Measurements from ENCODE around the gene CBR1.
A peak's percentile ranks its signal among the peaks of the same experiment; 100 is the strongest.
"Not testable (repeated sequence)": the region's sequence is repeated elsewhere in the genome, so short reads cannot be mapped to it uniquely, and the experiment has no call there.

CBR1 gene

DNA sequence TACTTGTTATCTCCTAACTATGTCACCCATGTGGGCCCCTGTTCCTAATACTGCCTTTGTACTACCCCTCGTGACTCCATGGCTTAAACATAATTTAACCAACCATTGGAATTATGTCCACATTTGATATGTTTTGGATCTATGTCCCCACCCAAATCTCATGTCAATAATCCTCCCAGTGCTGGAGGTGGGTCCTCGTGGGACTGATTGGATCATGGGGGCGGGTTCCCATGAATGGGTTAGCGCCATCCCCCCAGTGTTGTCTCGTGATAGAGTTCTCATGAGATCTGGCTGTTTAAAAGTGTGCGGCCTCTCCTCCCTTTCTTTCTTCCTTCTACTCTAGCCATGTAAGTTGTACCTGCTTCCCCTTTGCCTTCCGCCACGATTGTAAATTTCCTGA is 9.8 kb downstream of the CBR1 start:
- DNase-seq (ENCODE audit: low read depth in 3 of 3), result no peak

DNA sequence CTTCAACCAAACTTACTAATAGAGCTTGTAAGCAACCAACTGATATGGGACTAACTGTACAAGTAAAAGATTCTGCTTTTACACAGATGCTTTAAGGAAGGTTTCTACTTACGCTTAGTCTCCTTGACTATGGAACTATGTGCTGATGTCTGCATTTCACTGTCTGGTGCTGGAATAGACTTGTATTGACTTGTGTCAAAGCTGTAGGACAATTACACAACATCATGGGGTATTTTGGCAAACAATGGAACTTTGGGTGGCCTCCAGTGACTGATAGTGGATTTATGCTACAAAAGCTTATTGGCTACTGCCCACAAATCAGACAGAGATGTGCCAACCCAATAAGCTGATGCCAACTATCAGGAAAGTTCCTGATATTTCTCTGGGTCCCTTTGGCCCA is 10.6 kb downstream of the CBR1 start:
- DNase-seq (ENCODE audit: low read depth in 3 of 3), result no peak

DNA sequence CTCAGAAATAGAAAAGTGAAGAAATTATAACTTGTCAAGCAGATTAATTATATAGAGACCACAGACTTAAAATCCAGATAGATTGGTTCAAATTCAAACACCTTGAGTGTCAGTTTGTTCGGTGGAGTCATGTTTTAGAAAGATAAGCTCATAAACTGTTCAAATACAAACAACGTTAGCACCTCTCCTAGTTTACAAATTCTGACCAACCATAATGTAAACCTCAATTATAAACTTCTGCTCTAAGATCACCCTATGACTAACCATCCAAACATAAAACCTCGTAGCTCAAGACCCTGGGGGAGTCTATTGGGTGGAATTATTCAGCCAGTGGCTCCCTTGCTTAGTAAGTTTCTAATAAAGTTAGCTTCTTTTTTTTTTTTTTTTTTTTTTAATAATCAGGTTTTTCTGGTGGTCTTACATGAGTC is 12.4 kb downstream of the CBR1 start:
- no peak for DNase-seq (ENCODE audit: low read depth in 3 of 3)

DNA sequence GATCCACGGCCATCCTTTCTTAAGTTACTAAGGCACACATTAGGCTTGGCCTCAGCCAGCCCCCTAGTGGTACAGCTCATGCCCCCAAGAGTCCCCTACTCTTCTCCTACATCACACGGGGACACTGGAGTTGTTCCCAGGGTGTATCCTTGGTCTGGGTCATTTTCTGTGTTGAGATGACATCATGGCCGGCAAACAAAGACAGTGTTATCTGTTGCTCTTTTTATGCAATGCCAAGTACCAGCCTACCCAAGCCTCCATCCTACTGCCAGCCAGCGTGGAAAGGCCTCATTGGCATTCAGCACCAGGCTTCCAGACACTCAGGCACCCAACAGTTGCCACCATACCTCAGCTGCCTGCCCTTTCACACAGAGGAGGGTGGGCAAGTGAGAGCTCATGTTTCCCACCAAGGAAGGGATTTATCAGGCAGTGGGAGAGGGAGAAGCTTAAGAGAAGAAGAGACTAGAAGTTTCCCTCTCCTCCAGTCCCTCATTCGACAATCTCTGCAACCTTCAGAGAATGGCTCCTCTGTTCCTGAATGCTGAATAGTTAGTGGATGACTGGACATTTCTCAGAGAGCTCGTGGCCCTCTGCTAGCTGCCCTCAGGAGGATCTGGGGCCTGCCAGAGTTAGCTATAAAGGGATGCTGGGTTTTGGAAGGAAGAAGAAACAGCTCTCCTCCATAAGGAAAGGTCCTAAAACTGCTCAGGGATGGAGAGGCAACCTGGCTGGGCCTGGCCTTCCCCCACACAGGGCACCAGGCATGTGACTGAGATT is 17.7 kb downstream of the CBR1 start:
- DNase-seq (ENCODE audit: low read depth in 3 of 3), result no peak

DNA sequence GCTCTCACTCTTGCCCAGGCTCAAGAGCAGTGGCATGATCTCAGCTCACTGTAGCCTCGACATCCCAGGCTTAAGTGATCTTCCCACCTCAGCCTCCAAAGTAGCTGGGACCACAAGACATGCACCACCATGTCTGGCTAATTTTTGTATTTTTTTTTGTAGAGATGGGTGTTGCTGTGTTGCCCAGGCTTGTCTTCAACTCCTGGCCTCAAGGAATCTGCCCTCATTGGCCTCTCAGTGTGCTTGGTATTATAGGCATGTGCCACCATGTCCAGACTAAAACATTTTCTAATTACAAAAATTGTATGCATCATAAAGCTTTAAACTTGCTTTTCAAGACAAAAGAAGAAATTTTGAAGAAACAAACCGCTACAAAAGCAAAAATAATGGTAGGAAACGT is 20.1 kb downstream of the CBR1 start:
- no peak for DNase-seq (ENCODE audit: low read depth in 3 of 3)

DNA sequence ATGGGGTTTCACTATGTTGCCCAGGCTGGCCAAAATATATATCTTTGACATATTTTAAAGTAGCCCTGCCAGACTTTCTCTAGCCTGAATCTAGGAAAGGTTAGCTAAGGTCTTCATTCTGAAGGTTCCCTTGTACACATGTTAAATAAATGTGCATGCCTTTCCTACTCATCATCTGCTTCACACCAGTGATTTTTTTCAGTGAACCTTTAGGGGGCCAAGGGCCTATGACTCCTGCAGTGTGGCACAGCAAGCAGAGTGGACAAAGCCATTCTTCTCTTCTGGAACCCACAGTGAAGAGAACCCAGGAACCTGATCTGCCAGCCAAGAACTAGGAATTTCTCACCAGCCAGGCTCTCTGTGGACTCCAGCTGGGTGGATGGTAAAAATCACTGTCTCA is 22.9 kb downstream of the CBR1 start:
- DNase-seq (ENCODE audit: low read depth in 3 of 3), result no peak

DNA sequence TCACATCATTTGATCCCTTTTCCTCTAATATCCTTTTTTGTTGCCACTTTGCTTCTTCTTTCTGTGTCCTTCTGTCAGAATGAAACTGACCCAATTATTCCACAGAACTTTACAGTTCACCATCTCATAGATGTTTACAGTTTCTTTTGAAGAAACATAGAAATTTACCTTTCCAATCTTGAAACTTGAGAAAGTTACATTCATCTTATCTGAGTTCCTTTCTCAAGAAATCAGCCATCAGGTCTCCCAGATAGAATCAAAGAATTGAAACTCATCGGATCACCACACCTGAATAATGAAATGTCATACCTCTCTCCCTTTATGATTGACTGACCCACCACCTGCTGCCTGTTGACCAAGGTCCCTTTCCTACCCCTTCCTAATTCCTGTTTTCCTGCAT is 23.7 kb downstream of the CBR1 start:
- DNase-seq (ENCODE audit: low read depth in 3 of 3), result no peak

DNA sequence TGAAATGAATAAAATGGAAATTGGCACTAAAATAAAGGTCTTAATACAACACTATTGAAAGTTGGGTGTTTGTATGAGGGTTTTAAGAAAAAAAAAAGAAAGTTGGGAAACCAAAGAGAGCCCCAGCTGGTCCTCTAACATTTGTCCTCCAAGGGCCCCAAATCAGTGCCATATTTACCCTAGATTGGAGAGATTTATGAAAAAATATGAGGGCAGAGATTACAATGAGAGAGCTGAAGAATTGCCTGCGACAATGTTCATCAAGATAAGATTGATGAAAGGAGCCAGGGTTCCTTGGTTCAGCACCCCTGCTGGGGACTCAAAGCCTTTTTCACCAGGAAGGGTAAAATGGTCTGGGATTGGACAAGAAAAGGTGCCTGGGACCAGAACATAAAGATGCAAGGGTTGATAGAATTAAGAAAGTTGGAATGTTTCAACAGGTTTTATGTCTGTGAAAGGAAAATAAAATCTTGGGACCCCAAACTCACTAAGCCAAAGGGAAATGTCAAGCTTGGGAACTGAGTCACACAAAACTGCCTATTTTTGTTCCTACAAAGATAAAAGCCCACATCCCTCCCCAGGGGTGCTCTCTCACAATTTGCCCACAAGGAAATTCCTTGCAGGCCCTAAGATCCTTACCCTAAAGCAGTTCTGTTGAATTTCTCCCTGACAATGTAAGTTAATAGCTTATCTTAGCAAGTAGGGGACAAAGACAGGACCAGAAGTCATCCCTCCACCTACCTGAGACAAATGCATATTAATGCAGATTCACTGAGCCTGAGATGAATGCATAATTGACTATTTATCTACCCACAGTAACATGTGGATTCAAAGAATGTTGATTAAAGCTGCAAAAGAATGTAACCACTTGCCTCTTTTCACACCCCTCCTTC is 26.8 kb downstream of the CBR1 start:
- no peak for DNase-seq (ENCODE audit: low read depth in 3 of 3)

DNA sequence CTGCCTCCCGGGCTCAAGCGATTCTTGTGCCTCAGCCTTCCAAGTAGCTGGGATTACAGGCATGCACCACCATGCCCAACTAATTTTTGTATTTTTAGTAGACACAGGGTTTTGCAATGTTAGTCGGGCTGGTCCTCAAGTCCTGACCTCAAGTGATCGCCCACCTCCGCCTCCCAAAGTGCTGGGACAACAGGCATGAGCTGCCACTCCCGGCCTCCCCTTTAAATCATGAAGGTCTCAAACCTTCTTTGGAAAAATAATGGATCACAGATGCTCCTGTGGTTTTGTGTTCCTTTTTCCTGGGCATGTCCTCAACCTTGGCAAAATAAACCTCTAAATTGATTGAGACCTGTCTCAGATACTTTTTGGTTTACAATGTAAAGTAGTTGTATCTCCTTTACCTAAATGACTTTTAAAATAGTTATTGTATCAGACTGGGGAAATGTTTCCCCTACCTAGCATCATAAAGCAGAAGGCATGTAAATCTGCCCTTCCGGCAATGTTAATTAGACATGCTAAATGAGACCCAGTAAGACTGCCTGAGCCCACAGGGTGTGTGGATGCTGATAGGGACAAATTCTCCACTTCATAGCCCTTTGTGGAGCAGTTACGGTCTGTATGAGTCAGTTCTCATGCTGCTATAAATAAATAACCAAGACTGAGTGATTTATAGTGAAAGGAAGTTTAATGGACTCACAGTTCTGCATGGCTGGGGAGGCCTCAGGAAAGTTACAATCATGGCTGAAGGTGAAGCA is 27.8 kb downstream of the CBR1 start:
- DNase-seq (ENCODE audit: low read depth in 3 of 3), result no peak

DNA sequence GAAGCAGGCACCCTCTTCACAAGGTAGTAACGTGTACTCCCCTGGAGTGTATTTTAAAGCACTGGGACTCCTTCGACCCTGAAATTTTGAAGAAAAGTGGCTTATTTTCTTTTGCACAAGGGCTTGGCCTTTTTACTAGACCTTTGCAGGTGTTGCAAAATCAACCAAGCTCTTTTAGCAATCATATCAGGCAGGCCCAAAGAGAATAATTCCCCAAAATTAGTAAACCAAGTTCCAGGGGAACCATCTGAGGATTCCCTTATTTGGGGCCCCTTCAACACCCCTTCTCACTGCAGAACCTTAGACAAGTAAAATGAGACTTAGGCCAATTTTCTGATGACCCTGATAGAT is 28.3 kb downstream of the CBR1 start:
- DNase-seq (ENCODE audit: low read depth in 3 of 3), result no peak

DNA sequence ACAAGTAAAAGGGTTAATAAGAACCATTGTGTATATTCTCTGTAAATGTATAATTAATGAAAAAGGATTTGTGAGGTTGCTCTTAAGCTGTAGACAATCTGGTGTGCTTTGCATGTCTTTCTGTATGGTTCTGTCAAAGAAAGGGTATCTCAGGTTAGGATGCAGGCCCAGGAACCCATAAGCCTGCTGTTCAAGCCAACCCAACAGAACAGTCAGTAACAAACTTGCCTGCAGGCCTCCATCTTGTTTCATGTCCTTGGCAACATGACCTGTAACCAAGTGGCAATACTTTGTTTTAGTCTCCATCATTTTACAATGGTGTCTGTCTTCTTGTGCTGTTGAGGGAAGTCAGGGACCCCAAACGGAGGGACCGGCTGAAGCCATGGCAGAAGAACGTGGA is 29.2 kb downstream of the CBR1 start:
- no peak for DNase-seq (ENCODE audit: low read depth in 3 of 3)

DNA sequence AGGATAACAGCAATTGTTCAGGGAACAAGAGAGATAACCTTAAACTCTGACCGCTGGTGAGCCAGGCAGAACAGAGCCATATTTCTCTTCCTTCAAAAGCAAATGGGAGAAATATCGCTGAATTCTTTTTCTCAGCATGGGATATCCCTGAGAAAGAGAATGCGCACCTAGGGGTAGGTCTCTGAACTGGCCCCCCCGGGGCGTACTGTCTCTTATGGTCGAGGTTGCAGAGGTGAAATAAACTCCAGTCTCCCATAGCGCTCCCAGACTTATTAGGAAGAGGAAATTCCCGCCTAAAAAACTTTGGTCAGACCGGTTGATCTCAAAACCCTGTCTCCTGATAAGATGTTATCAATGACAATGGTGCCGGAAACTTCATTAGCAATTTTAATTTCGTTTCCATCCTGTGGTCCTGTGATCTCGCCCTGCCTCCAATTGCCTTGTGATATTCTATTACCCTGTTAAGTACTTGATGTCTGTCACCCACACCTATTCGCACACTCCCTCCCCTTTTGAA is 29.9 kb downstream of the CBR1 start:
- not testable (repeated sequence) for DNase-seq (ENCODE audit: low read depth in 3 of 3)

DNA sequence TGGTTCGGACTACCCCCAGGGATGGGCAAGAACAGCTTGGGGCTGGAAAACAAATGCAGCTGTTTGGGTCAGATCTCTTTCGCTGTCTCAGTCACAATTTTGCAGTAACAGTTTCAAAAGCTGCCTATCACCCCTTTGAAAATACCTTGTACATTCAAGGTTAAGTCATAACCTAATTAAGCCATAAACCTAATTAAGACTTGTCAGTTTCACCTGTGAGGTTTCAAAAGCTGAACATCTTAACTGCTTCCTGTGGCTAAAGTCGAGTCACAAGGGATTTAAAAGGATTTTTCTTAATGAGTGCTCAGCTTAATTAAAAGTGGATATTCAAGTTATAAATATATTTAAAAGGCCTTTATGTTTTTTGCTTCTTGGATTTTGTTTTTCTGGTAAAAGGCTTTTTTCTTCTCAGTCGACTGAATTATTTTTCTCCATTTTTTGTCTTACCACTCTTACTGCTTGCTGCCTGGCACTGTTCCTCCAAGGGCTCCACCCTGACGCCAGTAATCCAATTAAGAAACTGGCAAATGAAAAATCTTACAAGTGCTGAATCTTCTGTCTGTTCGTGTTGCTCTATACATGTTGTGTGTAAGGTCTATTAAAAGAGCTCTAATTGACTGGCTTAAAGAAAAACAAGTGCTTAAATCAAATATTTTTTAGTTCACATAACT is 31.3 kb downstream of the CBR1 start:
- DNase-seq (ENCODE audit: low read depth in 3 of 3), result no peak

DNA sequence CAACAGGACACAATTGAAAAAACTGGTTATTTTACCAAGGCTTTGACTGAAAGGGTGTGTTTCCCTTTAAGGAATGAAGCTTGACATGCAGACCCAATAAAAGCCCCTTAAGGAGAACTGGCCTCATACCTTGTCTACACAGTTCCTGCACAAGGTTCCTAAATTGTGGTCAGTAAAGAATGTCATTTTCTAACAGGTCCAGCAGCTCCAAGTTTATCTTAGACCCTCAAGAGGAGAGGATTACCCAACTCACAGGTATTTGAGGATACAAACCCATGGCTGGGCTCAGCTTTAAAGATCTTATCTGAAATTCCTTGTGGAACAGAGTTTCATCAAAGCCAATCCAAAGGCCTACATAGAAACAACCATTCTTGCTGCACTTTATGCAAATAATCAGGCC is 33.6 kb downstream of the CBR1 start:
- DNase-seq (ENCODE audit: low read depth in 3 of 3), result no peak

DNA sequence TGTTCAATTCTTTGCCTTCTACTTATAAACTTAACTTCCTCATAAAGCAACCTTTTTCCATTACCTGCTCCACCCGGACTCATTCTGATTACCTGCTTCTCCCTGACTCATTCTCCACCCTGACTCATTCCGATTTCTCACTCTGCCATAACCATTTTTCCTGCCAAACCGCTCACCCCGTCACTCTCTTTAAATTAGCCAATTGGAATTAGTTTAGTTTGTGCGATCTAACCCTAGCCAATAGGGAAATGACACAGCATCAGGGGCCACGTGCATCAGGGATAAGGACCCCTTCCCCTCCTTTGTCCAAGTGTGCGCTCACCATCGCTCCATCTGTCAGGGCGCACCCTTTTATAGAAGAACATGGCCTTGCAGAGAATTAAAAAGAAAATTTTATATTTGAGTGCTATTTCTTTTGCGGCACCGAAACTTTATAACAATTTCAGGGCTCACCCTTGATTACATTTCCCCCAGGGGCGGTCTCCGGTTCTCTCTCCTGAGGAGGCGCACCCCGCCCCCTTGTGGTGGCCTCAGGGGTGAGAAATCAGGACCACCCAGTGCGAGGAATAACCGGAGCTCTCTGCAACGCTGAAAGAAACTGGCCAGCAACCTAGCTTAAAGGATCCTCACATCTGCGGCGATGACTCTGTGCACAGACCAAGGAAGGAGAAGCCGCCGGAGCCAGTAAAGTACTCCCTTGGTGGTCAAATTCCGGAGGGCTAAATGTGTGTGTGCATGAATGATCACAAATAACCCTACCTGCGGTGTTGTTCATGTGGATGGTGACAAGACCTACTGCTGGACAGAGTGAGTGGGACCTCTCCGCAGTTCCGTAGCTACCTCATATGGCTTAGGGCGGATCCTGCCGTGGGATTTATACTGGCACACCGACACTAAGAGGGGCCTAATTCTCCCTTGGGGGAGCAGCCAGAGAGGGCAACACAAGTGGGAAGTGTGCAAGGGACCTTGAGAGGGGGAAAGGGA is 34.8 kb downstream of the CBR1 start:
- peak in 1 of 3 experiments; percentile 49 for DNase-seq (ENCODE audit: low read depth in 3 of 3)

DNA sequence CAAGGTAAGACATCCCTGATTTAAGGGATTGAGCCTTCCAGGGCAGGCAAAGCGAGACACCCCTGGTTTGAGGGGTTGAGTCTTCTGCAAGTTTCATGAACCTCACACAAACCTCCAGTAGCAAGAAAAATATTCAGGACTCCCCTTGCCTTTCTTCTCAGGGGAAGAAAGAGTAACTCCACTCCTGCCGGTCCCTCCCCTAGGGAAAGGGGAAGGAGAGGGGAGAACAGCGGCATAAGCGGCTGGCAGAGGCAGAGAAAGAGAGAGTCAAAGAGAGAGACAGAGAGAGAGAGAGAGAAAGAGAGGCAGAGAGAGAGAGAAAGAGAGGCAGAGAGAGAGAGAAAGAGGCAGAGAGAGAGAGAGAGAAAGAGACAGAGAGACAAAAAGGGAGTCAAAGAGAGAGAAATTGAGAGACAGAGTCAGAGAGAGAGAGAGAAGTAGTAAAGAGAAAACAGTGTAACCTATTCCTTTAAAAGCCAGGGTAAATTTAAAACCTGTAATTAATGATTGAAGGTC is 35.6 kb downstream of the CBR1 start:
- DNase-seq (ENCODE audit: low read depth in 3 of 3), result no peak

DNA sequence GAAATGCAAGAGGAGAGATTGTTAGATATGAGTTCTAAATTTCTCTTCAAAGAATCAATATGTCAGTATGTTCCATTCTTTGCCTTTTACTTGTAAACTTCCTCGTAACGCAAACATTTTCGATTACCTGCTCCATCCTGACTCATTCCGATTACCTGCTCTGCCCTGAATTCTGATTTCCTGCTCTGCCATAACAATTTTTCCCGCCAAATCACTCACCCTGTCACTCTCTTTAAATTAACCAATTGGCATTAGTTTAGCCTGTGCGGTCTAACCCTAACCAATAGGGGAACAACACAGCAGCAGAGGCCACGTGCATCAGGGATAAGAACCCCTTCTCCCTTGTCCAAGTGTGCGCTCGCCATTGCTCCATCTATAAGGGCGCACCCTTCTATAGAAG is 40.0 kb downstream of the CBR1 start:
- DNase-seq (ENCODE audit: low read depth in 3 of 3), result no peak

DNA sequence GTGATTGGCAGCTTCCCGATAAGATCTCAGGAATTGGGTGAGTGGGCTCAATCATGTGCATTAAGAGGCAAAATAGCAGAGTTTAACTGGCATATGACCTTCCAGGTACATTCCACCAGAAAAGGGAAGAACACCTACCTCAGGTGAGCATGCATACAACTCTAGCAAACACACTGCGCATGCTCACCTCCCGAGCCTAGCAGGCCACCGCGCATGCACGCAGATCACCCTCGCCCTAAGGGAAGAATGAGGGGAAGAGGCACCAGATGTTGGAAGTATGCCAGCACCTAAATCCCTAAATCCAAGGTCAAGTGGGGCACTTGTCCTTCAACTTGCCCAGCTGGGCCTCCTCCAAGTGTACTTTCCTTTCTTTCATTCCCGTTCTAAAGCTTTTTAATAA is 41.4 kb downstream of the CBR1 start:
- DNase-seq (ENCODE audit: low read depth in 3 of 3), result no peak

DNA sequence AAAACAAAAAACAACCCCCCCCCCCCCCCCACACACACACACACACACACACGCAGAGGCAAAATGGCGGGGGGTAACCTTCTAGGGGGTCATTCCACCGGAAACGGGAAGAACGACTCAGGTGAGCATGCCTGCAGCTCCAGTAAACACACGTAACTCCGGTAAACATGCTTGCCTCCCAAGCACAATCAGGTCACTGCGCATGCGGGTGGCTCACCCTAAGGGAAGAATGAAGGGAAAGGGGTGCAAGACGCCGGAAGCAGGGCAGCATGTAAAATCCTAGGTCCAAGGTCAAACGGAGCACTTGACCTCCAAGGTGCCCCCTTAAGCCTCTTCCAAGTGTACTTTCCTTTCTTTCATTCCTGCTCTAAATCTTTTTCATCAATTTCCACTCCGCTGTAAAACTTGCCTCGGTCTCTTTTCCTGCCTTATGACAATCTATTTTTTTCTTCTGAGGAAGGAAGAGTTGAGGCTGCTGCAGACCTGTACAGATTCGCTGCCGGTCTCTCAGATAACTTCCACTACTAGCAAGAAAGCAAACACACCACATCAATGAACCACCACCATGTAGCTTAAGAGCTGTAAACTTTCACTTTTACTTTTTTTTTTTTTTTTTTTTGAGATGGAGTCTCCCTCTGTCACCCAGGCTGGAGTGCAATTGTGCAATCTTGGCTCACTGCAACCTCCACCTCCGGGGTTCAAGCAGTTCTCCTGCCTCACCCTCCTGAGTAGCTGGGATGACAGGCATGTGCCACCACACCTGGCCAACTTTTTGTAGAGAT is 44.0 kb downstream of the CBR1 start:
- DNase-seq (ENCODE audit: low read depth in 3 of 3), result peak in 1 of 3 experiments; percentile 44

Measured in stimulated activated CD4-positive, alpha-beta T cell treated with anti-CD3 and anti-CD28 coated beads, TNF-alpha, amount 100 ng/mL, for 24 hours (primary cell).